ENCODE data around the gene EI24. TPM values are rescaled to one million over a fixed set of nuclear protein-coding genes. Genes with fewer than 3 reads are reported as not detected.

The EI24 gene
- 87.3 and 98.7 TPM in 2 replicates for total RNA-seq (2014; rRNA removed; shearing (Covaris generic))

DNA sequence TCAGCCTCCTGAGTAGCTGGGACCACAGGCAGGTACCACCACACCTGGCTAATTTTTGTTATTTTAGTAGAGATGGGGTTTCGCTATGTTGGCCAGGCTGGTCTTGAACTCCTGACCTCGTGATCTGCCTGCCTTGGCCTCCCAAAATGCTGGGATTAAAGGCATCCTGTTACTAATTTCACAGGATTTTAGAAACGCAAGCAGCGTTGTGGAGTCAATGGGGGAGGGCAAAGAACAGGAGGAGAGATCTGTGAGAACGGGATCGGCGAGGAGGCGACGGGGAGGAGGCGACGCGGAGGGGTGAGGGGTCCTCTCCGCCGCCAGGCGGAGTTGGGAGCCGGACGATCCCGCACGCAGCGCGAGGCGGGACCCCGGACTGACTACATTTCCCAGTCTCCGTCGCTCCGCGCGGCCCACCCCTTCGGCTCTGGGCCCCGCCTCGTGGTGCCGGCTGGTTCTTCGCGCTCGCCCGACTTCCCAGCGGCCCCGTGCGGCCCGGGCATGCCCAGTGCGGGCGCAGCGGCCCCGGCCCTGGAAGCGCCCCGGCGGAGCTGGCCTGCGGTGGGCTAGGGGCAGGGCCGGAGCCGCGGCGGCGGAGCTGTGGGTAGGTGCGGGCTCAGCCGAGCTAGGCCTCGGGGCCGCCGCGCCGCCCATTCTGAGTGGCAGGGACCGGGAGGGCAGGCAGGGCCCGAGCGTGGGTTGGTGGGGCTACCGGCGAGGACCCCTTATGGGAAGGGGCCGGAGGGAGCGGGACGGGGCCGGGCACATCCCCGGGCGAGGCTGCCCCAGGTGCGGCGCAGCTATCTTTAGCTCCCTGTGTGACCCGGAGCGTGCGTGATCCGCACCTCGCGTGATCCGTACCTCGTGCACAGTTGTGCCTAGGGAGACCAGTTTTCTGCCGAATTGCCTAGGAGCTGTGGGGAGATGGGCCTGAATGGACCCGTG lies at the start of gene EI24:
TSS of gene EI24 (plus strand) at position 508 of the 945 bp plus-strand sequence. CDS start 3,051 bp downstream, outside the sequence.

GRCh38 chr11:125592305-125593113 lies 23.2 kb downstream of the EI24 start, which contains the start of gene STT3A:
TSS of gene STT3A (plus strand) at chr11:125592852. CDS start at chr11:125595916, 3,064 bp downstream.

DNA sequence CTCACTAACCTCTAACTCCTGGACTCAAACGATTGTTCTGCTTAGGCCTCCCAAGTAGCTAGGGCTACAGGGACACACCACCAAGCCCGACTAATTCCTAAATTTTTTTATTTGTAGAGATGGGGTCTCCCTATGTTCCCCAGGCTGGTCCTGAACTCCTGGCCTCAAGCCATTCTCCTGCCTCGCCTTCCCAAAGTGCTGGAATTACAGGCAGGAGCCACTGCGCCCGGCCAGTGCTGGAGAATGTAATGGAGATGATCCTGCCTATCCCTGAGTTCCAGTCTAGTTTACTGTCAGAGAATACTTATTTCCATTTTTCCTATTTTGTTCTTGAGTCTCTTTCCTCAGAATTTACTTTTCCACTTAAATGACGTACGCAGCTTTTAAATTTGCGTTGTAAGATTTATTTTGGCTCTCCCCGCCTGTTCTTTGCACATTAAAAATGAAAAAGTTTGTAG lies 55.5 kb downstream of the EI24 start, which contains the start of gene CHEK1:
TSS of gene CHEK1 (plus strand) at position 408 of the 458 bp plus-strand sequence. CDS start 1,606 bp downstream, outside the sequence.

Small RNA genes within 50 kb of the gene (small RNA-seq; reads per million reads assigned to genes)
- gene RNU6-1156P = not detected

Other genes starting within 250 kb of the EI24 start
- gene FEZ1, start 73.2 kb upstream of the EI24 start, total RNA-seq (2014; rRNA removed; shearing (Covaris generic)) = 25.4 and 37.3 TPM in 2 replicates
- gene STT3A, start 23.4 kb downstream of the EI24 start, total RNA-seq (2014; rRNA removed; shearing (Covaris generic)) = 81.0 and 81.3 TPM in 2 replicates
- 53.3 and 53.5 TPM in 2 replicates for gene CHEK1, start 55.7 kb downstream of the EI24 start, total RNA-seq (2014; rRNA removed; shearing (Covaris generic))
- gene ACRV1, start 111.4 kb downstream of the EI24 start, total RNA-seq (2014; rRNA removed; shearing (Covaris generic)) = 0.16 TPM in 1 of 2 replicates, not detected in the other
- gene PATE1, start 176.8 kb downstream of the EI24 start, total RNA-seq (2014; rRNA removed; shearing (Covaris generic)) = not detected in 2 replicates
- gene PATE2, start 209.4 kb downstream of the EI24 start, total RNA-seq (2014; rRNA removed; shearing (Covaris generic)) = 0.87 TPM in 1 of 2 replicates, not detected in the other
- gene PATE3, start 218.7 kb downstream of the EI24 start, total RNA-seq (2014; rRNA removed; shearing (Covaris generic)) = 0.11 TPM in 1 of 2 replicates, not detected in the other